GM12891 (cell line): Measurements from ENCODE around the gene ATP5ME.

Experiments used
- POLR2A ChIP-seq: IDR thresholded peaks from 2 replicates; pipeline ENCODE4 v1.6.1; 2011; ENCODE audit warnings: low read depth, low read length, control low read depth
- POLR2AphosphoS5 ChIP-seq: IDR thresholded peaks from 2 replicates; pipeline ENCODE4 v1.6.1; 2011; ENCODE audit warnings: low read depth, low read length, control low read depth
- SPI1 ChIP-seq: IDR thresholded peaks from 2 replicates; pipeline ENCODE4 v1.6.1; 2011; ENCODE audit warnings: low read depth, low read length, control low read depth
- TAF1 ChIP-seq: IDR thresholded peaks from 2 replicates; pipeline ENCODE4 v1.6.1; 2011; ENCODE audit warnings: low read depth, low read length, control low read depth

DNA sequence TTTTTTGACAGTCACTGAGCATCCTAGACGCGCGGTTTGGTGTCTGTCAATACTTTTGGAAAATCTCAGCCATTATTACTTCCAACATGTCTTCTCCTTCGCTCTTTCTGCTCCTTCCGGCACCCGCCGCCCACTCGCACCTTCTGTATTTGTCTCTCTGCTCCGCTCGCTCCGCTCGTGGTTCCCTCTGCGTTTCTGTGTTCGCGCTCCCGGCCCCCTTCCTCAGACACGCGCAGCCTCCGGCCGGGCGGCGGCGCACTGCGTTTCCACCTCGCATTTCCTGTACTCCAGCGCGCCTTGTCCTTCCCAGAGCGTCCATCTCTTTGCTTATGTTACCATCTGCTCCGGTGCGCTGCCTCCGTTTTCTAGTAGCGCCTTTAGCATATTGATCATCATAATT lies 27.6 kb downstream of the ATP5ME start:
- no peak for TF ChIP-seq POLR2A
- no peak for TF ChIP-seq TAF1
- TF ChIP-seq POLR2AphosphoS5: no peak
- no peak for TF ChIP-seq SPI1
